Stimulated activated CD8-positive, alpha-beta memory T cell treated with anti-CD3 and anti-CD28 coated beads, Interleukin-12 subunit alpha, Interleukin-12 subunit beta, amount 100 ng/mL, for 24 hours (primary cell): ENCODE data around the gene CREM.
"Not testable (repeated sequence)": the region's sequence is repeated elsewhere in the genome, so short reads cannot be mapped to it uniquely, and the experiment has no call there.

ENCODE experiments used
- DNase-seq: peaks from one replicate; pipeline ENCODE4 v3.0.0-alpha.2; 2020; ENCODE audit errors: extremely low read depth

Gene CREM

DNA sequence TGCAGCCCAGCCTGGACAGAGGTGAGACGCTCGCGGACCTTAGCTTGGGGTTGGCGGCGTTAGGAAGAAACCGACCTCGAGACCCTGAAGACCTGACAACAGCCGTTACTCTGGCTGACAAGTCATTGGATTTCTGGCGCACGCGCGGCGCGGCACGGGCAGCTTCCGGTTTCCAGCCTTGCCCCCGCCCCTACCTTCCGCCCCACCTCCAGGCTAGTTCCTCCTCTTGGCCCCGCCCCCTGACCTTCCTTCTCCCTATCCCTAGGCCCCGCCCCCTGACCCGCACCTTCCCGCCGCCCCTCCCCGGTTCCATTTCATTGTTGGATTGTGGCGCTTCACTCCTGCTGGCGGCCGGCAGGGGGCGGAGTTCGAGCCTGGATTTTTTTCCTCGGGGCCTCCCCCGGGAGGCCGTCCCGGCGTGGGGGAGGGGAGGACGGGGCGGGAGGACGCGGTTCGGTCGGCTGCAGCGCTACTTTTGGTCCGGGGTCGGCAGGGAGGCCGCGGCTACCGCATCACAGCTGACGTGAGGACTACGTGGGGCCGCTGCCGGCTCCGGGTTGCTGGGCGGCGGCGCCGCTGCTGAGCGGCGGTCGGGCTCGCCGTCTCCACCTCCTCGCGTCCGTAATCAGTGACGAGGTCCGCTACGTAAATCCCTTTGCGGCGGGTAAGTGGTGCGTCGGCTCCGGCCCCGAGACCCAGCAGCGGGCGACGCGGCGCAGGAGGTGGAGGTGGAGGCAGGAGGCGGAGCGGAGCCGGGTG is at the start of gene CREM:
Gene CREM, plus strand, starts transcription at position 317 of the 759 bp plus-strand sequence. CDS start 10,990 bp downstream, outside the sequence.
- DNase-seq: peak; percentile 100

DNA sequence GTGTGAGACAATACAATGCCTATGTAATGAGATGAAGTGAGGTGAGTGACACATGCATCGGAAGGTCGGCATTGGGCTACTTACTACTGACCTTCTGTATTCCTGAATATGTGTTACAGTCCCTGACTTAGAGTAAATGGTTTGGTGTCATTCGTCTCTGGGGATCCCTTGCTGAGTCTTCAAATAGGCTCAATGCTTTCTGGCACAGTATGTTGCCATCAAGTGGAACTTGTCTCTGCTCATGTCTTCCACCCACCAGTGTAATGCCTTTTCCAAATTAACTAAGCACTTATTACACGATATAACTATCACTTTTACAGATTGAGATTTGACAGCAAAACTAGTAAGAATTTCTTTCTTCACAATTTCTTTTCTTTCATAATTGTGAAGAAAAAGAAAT is 47.4 kb upstream of the CREM start:
- DNase-seq: no peak

GRCh38 chr10:35079763-35080162 is 46.9 kb upstream of the CREM start:
- DNase-seq: no peak

- not testable (repeated sequence) for DNase-seq
Measured at GRCh38 chr10:35080261-35080660, 46.4 kb upstream of the CREM start.

DNA sequence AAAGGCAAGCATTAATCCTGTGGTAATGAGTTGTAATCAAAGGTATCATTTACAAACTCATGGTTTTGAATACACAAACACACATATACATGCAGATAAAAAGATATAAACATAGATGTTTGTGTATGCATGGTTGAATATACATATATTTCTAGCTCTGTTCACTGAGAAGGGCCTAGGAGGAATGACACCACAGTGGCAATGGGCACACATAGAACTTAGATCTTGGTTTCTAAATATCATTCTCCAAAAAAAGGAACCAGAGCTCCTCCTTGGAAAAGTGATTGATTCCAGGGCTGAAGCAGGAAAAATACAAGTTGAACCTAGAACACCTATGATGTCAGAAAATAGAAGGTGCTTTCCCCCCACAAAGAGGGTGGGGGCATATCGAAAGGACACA is 43.4 kb upstream of the CREM start:
- no peak for DNase-seq

- no peak for DNase-seq
Measured at GRCh38 chr10:35089611-35090161, 37.0 kb upstream of the CREM start.

GRCh38 chr10:35090162-35090954 is 36.3 kb upstream of the CREM start, which contains the start of gene CUL2:
Gene CUL2 (minus strand): TSS chr10:35090341. CDS start chr10:35071317, 19,024 bp downstream.
- peak; percentile 77 for DNase-seq

DNA sequence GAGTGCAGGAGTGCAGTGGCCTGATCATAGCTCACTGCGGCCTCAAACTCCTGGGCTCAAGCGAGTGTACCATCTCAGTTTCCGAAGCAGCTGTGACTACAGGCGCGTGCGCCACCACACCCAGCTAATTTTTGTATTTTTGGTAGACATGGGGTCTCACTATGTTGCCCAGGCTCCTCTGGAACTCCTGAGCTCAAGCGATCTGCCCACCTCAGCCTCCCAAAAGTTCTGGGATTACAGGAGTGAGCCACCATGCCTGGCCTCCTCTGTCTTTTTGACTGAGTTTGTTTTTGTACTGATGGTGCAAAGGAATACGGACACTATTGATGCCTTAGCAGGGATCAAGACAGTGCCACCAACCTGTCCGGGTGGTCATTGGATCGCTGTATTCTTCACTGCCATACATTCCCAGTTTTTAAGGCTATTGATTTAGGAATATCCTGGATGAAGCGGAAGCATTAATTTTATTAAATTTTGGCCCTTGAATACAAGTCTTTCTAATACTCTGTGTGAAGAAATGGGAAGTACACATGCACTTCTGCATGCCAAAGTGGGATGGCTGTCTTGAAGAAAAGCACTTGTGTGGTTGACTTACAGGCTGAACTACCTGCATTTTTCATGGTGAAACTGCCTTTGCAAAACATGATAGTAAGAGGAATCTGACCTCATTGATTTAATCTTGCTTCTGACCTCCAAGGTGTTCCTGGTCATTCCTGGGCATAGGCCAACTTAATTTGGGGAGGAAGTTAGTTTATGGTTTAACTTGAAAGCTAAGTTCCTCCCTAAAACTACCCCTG is 34.5 kb upstream of the CREM start:
- no peak for DNase-seq

- DNase-seq: no peak
Measured at GRCh38 chr10:35092851-35093250, 33.8 kb upstream of the CREM start.

- no peak for DNase-seq
Measured at GRCh38 chr10:35096312-35096711, 30.3 kb upstream of the CREM start.

- DNase-seq: no peak
Measured at GRCh38 chr10:35097510-35097909, 29.1 kb upstream of the CREM start.

- DNase-seq: no peak
Measured at GRCh38 chr10:35103882-35104281, 22.8 kb upstream of the CREM start.

GRCh38 chr10:35112571-35112970 is 14.1 kb upstream of the CREM start:
- no peak for DNase-seq

DNA sequence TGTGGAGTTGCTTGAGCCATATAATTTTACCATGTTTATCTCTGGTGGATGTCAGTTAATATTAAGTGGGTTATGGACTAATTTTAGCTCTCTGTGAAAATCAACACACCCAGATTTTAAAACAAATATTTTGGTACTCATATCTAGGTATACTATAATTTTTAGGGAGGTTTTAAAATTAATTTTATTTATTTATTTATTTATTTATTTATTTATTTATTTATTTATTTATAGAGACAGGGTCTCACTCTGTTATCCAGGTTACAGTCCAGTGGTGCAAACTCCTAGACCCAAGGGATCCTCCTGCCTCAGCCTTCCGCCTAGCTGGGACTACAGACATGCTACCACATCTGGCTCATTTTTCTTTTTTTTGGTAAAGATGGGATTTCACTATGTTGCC is 7.3 kb upstream of the CREM start:
- no peak for DNase-seq

DNA sequence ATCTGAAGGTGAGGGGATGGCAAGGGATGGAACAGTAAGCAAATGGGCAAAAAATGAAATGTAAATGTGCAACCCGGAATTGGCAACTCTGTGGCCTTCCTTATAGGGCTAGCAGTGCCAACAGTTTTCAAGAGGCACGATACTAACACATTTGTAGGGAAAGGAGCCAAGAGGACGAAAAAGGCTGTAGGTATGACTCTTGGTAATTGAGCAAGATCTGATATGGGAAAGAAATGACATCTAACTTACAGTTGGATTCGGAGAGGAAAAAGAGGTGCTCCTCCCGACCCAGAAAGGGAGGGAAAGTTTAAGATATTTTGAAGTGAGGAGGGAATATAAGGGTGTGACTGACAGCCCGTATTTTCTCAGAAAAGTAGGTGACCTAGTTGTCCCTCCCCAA is 2.1 kb upstream of the CREM start:
- DNase-seq: no peak

- DNase-seq: no peak
Measured at GRCh38 chr10:35126062-35126529, 550 bp upstream of the CREM start.

DNA sequence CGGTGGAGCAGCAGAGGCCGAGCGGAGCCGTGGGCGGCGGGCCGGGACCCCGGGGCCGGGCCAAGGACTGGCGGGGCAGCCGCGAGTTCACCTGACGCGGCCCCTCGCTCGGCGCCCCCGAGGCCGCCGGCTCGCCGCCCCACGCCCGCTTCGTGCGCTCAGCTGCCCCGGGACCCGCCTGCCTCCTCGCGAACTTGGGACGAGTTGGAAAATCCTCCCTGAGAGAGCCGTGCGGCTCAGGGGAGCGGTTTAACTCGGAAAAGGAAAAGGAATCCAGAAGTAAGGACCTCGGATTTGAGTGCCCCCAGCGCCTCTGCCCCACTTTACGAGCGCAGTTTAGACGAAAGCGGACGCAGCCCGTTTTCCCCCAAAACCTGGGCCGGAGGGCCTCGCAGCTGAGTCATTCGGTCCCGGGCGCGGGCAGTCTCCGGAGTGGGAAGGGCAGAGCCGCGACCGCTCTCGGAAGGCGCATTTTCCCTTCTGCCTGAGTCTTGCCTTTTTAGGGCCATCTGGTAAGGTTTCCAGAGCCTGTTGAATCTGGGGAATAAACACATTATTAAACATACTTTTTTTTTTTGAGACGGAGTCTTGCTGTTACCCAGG is 744 bp downstream of the CREM start:
- no peak for DNase-seq

- DNase-seq: no peak
Measured at GRCh38 chr10:35129185-35129674, 2.6 kb downstream of the CREM start.

DNA sequence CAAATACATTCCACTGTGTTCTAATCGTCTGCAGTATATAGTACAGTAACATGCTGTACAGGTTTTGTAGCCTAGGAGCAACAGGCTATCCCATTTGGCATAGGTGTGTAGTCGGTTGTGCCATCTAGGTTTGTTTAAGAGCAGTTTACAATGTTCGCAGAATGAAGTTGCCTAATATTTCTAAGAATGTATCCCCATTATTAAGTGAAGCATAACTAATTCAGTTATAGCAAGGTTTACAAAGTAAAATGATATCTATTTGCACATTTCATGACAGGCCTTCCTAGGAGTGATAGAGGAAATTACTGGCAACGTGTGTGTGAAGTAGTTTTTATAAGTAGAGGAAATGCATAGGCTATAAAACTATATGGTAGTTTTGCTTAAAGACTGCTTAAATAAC is 4.0 kb downstream of the CREM start:
- DNase-seq: no peak

GRCh38 chr10:35132727-35133126 is 6.1 kb downstream of the CREM start:
- no peak for DNase-seq

DNA sequence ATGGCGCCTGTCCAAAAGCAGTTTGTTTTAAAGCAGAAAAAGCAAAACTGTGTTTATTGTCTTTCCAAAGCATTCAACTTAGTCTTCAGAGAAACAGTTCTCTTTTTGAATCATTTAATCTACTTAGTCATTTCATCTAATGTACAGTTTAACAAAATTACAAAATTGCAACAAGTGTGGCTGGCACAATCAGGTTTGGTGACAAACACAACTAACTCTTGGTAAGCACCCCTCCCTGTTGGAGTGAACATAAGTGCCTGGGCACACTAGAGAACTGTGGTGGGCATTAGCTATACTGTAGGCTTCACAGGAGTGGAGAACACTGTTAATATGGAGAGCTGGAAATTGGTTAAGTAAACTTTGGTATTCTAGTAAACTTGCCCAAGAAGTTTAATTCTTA is 6.9 kb downstream of the CREM start:
- no peak for DNase-seq
